GM19467 (cell line): ENCODE measurements around the gene HDAC9.

Experiments
- ATAC-seq: cut with Tn5 transposase; IDR thresholded peaks from one replicate; pipeline ENCODE4 v1.9.1; 2021; ENCODE audit warnings: mild to moderate bottlenecking, moderate library complexity; ENCODE audit not compliant: unreplicated experiment

HDAC9 gene

DNA sequence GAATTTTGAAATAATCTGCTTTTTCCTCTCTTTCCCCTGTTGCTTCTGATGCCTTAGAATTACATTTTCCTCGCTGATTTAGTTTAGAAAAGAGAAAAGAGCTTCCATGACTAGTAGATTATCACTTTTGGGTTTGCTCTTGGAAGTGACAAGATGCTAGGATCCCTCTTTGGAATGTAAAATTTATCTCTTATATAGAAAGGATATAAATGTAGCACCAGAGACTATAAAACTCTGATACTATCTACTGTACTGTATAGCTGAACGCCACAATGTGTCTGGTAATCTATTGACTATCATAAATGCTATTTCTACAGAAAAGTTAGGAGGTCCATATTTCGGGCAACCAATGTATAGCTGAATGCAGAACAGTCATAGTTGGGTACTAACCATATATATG, 1.1 kb upstream of the HDAC9 start:
- no peak for ATAC-seq

DNA sequence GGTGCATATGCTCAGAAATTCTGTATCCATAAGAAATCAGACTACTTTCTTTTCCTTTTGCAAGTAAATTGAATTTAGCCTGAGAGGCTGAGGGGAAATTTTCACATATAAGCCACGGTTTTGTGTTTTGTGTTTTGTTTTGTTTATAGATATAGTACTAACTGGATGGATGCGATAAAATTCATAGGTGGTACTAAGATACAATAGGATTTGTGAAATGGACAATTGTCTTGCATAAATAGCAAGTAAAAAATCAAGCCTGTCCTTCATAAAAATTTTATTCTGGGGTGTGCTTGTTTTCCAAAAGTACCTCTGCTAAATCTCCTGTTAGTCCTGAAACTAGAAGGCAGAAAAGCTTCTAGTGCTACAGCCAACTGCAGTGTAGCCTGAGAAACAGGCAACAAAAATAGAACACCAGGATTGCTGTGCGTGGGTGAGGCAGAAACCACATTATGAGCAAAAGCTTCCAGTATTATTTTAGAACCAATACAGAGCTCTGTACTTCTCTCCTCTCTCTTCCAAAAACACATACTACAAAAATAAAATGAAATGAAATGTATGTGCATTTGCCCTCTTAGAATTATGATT, 634 bp upstream of the HDAC9 start:
- no peak for ATAC-seq

DNA sequence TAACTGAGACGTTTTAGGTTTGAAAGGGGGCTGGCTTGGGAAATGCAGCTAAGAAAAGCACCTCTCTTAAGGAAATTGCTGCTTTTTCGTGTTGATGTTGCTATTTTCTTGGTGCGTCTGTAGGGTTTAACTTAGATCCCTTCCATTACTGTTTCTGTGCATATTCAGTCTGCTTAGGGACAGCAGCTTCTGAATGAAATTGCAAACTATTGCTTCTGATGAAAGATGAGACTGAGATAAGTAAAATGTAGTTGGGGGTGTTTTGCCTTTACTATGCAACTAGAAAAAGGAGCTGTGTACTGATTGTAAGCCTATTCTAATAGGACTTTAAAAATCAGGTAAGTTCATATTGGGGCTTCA, 772 bp downstream of the HDAC9 start:
- ATAC-seq, result no peak

DNA sequence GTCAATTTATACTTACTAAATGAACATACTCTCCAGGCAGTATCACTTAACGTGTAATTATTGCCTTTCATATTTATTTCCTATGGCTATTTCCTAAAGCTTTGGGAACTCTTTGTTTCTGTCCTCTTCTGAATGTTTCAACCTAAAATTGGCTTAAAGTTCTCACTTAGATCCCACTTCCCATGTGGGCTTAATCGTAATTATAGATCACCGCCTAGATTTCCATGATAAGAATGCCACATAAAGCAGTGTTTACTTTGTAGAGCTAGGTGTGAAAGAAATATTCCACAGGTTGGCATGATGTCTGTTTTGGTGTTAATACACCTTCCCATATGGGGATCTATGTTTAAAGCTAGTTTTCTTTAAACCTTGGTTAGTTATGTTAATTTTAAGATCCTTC, 1.5 kb downstream of the HDAC9 start:
- ATAC-seq, result no peak

DNA sequence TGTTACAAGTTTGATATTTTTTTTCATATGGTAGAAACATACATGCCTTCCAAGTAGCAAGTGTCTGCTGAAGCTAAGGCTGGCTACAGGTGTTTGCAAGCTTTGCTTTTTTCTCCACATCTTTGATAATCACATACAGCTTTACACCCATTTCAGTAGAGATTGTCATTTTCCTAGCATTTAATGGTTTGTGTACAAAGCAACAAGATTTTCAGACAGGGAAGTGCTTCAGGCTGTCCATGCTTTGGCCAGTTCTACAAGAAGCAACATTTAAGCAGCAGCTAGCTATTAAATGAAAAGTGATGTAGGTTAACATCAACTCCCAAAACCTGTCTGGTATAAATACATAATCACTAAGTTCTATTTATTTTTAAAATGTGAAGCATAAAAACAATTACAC, 2.3 kb downstream of the HDAC9 start:
- ATAC-seq, result no peak

DNA sequence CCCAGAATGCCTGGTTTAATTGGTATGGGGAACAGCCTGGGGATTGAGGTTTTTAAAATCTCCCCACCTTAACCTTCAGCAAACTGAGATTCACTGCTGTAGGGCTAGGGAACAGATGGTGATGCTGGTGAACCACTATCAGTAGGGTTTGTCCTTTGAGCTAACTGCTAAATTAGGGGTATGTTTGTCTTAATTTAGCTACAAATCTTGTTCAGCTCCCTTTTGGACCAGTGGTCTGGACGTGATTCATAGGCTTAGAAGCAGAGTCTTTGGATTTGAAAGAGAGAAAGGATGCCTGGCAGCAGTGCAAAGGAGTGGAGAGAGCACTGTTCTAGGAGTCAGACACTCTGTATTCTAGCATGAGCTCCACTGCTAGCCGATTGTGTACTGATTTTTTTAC, 2.8 kb downstream of the HDAC9 start:
- no peak for ATAC-seq

DNA sequence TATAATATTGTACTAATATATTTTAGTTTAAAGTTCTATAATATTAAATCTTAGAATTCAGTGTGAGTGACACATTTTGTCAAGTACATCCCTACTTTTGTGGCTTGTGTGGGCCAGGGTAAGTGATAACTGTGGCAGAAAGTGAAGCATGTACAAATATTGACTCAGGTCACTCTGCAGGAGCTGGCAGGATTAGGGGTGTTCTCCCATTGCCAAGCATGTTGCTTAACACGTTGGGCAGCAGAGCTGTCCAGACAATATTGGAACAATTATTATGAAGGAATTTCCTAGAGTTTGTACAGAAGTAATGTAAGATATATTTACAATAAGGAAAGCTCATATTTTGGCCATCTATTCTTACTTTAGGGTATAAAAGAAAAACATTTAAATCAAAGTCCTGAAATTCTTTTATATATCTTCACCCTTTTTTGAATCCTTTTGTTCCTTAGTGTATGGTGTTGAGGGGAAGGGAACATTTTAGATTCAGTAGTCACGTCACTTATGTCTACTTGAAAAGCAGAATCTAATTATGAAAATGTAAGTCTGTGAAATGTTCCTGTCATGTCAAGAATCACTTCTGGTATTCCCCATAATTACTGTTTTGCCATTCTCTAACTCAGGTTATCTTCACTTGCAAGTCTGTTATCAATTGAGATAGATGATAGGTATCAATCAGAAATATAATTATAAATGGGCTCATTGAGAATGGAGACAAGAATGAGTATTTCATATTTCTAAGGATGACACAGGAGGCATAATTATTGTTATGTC, 4.0 kb downstream of the HDAC9 start:
- ATAC-seq, result no peak

DNA sequence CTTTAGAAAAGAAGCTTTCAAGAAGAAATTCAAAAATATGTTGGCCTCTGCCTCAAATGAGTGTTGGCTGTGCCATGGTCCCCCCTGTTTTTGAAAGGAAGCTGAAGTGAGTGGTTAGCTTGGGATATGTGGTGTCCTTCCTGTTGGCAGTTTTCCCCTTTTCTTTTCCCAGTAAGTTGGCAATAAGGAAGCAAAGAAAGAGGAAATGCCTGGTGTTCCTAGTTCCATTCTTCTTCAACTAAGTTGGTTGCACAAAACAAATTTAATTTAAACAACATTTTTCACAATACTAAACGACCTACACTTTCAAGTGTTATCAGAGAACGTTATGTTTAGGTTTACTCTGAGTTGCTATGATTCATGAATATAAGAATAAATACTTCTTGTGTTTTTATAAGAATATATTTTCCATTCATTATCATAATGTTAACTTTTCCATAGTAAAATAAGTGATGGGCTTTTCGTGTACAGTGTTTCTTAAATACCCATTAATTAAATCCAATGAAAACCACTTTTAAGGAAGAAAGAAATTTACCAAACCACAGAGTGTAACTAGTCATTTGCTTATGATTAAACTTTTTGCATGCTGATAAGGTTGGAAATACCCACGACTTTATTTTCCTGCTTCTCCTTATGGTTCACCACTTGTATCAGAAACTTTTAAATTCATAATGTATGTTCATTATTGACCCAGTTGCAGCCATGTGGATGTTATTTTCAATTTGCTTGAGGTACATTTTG, 7.7 kb downstream of the HDAC9 start:
- no peak for ATAC-seq

DNA sequence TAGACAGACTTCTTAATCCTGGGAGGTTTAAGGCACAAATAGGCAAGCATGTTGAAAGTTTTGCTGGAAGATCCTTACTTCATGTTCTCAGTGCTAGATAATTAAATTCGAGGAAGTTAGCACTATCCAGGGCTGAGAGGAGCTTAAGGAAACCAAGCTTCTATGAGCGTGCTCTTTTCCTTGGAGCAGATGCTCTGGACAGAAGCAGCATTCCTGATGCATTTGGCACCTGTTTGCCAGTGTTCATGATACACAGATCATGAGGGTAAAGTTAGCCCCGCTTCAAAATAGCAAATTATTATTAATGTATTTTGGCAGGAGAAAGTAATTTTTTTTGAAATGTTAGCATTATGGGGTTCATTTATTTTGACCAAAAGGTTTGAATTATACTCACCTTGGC, 9.4 kb downstream of the HDAC9 start:
- no peak for ATAC-seq

DNA sequence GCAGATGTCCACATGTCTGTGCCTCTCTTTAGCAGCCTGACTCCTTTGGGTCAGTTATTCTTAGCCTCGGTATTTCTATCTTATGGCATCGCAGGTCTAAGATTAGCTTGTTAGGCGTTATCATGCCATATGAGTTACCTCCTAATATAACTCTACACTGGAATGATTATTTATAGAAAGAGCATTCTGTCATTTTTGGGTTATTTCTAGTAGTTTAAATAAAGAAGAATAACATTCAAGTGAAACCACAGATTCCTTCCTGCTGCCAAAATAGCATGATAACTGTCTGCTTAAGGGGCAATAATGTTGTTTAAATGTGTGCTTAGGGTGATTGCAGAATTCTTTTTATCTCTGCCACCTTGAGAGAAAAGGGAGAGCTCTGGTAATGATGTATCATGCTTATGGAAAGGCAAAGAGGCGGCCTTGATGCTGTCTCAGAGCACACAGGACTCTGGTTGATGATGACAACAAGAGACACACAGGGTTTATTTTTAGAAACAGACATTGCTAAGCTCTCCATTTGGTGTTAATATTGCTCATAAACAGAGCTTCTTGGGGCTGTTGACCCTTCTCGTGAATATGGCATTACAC, 10.4 kb downstream of the HDAC9 start:
- no peak for ATAC-seq

DNA sequence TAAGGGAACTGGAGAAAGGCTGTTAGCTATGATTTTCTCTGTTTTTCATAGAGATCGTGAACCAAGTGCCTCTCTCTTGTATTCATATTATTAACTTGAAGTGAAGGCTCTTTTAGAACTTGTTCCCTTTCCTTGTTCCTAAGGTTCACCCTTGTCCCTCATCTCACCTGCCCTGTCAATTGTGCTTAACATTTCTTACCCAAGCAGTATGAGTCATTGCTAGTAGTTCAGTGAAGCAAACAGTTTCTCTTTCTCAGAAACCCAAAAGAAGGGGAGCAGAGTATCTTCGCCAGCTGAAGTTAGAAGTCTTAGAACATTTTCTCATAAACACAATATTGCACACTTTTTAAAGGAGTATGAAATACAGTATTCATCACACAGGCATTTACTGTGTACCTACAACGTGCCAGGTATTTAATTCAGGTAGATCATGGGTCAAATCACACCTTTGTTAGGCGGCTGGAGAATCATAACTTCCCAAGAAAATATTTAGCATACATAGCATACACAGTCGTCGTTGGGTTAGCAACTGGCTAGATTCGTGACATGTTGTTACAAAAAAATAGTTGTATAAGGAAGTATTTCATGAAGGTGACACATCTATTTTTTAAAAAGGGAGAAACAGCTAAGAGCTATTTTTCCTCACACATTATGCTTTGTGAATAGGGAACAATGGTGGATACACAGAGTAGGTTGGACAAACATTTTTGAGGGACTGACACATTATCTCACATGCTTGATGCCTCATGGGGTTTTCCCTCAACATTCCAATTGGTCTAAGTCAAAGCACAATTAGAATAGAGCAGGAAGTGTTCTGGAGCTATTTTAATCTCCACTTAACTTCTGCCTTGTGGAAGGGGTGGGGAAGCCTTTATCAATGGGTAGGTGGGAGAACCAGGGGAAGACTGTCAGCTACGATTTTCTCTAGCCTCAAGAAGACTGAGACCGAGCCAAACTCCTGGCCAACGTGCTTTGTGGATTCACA, 13.2 kb downstream of the HDAC9 start:
- ATAC-seq, result peak; percentile 86

DNA sequence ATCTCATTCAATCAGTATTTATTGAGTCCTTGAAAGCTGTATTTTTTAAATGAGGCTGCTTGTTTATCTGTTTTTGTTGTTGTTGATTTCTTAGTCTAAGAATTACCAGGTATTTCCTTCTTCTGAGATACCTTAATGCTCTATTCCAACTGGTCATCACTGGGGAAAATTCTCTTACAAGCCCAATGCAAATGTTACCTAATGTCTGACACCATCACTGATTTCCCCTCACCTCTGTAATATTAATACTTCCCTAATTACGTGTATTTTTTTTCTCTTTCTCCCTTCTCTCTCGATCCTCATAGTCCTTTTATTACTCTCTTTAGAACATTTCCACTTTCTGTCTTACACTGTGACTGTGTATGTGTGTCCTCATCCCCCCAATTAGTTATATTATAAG, 13.9 kb downstream of the HDAC9 start:
- no peak for ATAC-seq

DNA sequence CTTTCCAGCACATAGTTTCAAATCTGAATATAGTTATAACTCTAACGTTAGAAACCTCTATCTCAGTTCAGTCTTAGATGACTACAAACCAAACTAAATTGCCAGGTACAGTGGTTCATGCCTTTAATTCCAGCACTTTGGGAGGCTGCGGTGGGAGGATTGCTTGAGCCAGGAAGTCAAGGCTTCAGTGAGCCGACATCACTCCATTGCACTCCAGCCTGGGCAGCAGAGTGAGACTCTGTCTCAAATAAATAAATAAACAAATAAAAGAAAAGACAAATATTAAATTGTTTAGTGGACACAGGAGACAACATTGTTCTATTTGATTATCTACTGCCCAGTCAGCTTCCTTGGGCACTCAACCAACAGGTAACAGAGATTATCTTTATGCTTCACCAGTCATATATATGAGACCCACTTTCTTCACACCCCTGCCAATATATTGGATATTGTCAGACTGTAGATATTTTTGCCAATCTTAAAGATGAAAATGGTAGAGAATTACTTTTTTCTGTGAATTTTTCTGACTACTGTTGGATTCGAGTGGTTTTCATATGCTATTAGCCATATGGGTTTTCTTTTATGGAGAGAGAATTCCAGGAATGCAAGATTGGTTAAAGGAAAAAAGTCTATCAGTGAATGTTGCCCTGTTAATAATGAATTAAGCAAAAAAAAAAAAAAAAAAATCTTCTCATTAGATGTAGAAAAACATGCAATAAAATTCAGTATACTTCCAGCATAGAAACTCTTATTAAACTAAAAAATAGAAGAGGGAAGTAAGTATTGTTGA, 16.0 kb downstream of the HDAC9 start:
- no peak for ATAC-seq

DNA sequence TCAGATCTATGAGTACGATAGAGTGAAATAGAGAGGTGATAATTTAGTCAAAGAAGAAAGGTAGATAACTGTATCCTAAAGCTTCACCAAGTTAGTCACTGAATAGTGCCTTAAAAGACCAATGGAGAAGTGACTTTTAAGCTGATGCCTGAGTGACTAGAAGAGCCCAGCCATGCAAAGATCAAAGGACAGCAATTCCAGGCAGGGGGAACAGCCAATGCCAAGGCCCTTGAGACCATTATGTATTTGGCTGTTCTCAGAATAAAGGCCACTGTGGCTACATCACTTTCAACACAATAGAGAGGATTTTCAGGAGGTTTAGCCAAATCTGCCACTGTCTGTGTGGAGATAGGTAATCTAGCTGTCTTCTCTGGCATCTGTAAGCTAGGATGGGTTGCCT, 17.8 kb downstream of the HDAC9 start:
- ATAC-seq, result no peak

DNA sequence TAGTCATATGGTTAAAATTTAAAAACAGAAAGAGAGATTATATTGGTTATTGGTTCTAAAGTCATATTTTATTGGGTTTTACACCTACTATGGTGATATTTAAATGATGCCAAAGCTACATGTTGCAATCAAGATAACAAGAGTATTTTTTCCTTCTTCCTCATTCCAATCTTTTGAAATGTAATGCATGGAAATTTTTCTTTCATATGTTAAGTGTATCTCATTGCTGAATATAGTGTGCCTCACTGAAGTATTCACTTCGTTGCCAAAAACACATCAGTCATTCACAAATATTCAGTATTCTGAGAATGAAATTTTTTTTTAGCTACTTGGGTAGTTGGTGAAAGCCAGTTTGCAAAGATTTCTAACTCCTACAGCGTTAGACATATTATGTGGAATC, 19.5 kb downstream of the HDAC9 start:
- no peak for ATAC-seq

DNA sequence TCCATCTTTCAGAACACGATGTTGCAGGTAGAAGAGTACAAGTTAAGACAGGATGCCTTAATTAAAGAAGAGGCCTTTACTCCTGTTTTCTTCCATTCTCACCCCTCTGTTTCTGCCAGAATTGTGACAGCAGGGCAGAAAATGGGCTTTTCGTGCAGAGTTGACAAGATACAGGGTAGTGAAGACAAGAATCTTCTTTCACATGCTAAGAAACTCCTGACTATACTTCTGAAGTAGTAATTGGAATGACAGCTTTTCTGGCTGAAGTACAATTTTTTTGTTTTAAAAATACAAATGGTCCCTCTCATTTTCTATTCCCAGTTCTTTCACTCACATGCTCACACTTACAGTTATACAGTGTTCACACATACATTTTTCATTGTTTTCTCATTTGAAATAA, 22.1 kb downstream of the HDAC9 start:
- no peak for ATAC-seq

DNA sequence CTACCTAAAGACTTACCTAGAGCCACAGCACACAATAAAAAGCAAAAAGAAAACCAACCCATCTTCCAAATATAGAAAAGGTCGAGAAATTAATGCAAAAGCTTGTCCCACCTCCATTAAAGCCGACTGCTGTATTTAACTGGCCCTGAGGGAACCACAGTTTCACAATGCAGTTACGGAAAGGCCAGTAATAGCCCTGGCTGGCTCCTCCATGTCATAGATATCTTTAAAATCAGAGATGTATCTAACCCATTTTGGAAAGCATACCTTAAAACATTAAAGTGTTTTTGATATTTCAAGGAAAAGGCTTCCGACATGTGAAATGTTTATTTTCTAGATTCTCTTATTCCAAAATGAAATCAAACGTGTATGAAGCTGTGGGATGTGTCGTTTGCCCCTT, 23.0 kb downstream of the HDAC9 start:
- no peak for ATAC-seq

DNA sequence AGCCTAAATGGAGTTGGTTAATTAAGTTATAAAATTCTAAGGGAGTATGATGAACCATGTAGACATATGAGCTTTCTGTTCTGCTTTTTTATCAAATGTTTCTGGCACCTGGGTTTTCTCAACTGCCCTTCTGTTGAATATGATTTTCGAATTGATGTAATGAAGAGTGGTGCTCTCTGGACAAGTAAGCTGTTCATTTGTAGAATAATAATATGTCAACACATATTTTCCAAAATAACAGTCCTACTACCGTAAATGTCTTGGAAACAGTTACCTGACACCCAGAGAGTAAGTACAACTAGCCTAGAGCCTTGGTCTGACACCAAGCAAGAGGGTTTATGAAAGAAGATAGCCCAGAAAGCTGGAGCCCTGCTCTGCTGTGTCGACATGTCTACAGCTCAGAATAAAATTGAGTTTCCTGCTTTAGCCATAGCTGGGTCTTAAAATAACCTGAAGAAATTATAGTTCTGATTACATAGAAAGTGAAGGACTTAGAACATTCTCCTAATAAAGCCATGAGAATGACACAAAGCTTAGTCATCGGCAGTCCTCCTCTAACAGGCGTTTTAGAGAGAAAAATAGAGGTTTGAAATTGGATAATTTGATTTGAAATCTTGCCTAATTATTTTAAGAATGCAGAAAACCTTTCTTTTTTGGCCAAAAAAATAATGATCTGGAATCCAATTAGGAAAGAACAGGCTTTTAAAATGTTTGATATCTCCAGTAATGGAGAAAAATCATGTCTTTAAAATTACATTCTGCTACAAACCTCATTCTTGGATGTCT, 25.1 kb downstream of the HDAC9 start:
- peak; percentile 60 for ATAC-seq

DNA sequence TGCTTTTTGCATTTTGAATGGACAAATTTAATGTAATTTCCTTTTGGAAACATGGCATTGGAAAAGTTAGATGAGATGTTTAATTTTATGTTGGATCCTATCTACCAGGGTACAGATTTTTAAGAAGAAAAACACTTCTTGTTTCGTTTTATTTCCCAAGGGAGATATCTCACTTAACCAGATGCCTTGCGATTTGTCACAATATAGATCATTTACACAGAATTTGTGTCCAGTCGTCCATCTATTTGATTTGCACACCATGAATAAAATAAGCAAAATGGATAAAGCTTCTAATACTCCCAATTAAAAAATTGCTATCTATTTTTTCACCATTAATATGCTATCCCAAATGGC, 25.7 kb downstream of the HDAC9 start:
- ATAC-seq, result no peak
